HFF-Myc (cell line): ENCODE measurements around the gene BTBD19.

Source experiments
- DNase-seq: peaks from one replicate; pipeline ENCODE4 v3.0.0-alpha.2; 2011; ENCODE audit warnings: low read depth; ENCODE audit errors: extremely low read depth
- H3K4me3 ChIP-seq: replicated peaks from 2 replicates; pipeline ENCODE4 v1.5.1; 2011; ENCODE audit warnings: low read depth, mild to moderate bottlenecking, control low read depth, low read length
- TF ChIP-seq, protein P1 (sequence below): IDR thresholded peaks from 2 replicates; pipeline ENCODE4 v1.5.1; 2012; ENCODE audit warnings: mild to moderate bottlenecking, low read depth, low read length, control low read depth; ENCODE audit errors: missing control alignments

BTBD19 gene

GRCh38 chr1:44827197-44828002 lies 19.1 kb downstream of the BTBD19 start:
- H3K4me3 ChIP-seq, result no peak overlapping the region
- TF ChIP-seq, protein P1, sequence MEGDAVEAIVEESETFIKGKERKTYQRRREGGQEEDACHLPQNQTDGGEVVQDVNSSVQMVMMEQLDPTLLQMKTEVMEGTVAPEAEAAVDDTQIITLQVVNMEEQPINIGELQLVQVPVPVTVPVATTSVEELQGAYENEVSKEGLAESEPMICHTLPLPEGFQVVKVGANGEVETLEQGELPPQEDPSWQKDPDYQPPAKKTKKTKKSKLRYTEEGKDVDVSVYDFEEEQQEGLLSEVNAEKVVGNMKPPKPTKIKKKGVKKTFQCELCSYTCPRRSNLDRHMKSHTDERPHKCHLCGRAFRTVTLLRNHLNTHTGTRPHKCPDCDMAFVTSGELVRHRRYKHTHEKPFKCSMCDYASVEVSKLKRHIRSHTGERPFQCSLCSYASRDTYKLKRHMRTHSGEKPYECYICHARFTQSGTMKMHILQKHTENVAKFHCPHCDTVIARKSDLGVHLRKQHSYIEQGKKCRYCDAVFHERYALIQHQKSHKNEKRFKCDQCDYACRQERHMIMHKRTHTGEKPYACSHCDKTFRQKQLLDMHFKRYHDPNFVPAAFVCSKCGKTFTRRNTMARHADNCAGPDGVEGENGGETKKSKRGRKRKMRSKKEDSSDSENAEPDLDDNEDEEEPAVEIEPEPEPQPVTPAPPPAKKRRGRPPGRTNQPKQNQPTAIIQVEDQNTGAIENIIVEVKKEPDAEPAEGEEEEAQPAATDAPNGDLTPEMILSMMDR, result no peak
- DNase-seq, result no peak

DNA sequence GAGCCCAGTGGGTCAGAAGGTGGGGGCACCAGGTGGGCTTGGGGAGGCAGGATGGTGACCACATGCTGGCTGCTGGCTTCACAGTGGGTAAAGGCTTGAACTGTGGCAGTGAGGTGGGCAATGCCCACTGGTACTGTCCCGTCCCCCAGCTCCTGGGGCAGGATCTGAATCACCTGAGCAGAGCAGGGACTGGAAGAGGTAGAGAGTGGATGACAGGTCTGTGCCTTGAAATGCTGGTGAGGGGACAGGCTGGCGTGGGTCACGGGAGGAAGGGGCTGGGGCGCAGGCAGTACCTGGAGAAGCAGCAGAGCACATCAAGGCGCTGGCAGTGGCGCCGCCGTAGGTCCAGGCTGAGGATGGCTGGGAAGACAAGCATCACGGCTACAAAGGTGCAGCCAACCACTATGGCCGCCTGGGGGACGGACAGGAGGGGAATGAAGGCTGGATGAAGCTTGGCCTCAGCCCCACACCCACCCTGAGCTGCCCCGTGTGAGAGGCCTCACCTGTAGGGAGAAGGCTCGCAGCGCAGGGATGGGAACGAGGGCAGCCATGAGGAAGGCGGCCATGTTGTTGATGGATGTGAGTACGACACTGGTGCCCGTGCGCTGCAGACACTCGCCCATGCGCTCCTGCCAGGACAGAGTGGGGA lies 19.8 kb downstream of the BTBD19 start:
- no peak for DNase-seq

GRCh38 chr1:44828841-44829440 lies 20.6 kb downstream of the BTBD19 start:
- TF ChIP-seq, protein P1, result no peak
- DNase-seq, result no peak
- no peak overlapping the region for H3K4me3 ChIP-seq

More for the DNA sequence above, 19.8 kb downstream of the BTBD19 start:
- no peak overlapping the region for H3K4me3 ChIP-seq
- TF ChIP-seq, protein P1, result no peak

DNA sequence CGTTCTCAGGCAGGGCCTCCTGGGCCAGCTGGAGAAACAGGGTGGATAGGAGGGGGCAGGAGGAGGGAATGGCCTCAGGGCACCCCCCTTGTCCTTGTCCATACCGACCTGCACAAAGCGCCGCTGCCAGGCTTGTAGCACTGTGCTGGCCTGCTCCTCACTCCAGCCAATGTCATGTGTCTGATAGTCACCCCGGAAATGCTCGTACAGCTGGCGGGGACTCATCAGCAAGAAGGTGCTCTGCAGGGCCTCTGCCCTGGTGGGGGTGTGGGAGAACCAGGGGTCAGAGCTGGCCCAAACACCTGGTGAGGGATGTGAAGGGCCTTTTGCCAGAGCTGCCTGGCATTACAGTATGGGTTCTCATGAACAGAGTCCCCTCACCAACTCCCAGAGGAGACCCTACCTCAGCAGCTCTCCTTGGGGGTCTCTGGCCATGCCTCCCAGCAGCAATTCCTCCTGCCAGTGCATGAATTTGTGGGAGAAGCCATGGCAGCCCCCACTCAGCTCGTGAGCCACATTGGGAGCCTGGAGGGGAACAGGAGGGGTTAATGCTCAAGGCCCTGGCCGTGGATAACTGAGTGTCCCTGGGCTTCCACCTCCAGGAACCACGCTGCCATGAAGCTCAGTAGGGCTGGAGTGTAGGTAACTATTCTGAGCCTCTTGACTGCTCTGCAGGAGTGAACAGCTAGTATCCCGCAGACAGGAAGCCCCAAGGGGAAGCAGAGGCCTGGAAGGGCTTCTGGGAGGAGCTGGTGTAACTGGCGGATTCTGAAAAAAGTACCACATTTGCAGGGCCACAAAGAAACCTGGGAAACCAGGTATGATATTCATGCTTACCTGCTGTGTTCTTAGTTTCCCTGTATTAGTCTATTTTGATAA lies 21.4 kb downstream of the BTBD19 start:
- TF ChIP-seq, protein P1, result no peak
- no peak overlapping the region for H3K4me3 ChIP-seq
- DNase-seq, result no peak

- no peak overlapping the region for H3K4me3 ChIP-seq
- TF ChIP-seq, protein P1, result no peak
- DNase-seq, result no peak
These were observed 22.6 kb downstream of the BTBD19 start for GRCh38 chr1:44830900-44831304.

DNA sequence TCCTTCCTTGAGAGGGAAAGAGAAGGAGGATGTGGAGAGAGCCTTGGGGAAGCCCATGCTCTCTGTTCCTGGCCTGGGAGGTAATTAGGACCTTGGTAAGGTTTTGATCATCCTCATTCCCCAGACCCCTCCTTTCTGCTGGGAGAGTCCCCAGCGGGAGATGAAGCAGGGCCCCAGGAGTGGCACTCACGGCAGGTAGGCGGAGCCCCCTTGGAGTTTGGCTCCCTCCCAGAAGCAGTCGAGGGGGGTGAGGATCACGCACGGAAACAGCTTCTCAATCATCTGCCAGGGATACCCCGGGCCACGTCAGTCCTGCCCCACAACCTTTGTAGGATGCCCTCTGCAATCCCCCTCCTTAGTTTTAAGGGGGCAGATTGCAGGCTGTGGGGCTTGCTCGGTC lies 23.2 kb downstream of the BTBD19 start:
- H3K4me3 ChIP-seq, result no peak overlapping the region
- no peak for DNase-seq
- TF ChIP-seq, protein P1, result no peak
